H1 (cell line): ENCODE measurements around the gene PHLPP1. TPM values are rescaled to one million over a fixed set of nuclear protein-coding genes. Genes with fewer than 3 reads are reported as not detected.

Source experiments
- CTCF ChIA-PET: fragments of 300-600 bp; sonication (Branson Sonifier 250); formaldehyde crosslinking; loops from one replicate; lab custom pipeline; 2021; ENCODE audit not compliant: partially characterized antibody; lab: Charles Lee
- POLR2A ChIA-PET: fragments of 300-600 bp; sonication (Branson Sonifier 250); formaldehyde crosslinking; loops from one replicate; lab custom pipeline; 2021; ENCODE audit warnings: inconsistent platforms; ENCODE audit not compliant: partially characterized antibody; lab: Charles Lee
- DNase-seq, 2 experiments: peaks; one replicate each; pipeline versions ENCODE4 v3.0.0 to v3.0.0-alpha.2; 2010 to 2022; ENCODE audit warnings: low spot score in 2 of 2, low read depth in 1 of 2, mixed read lengths in 1 of 2
- FAIRE-seq: peaks from 2 replicates; lab custom pipeline; 2011; peaks lifted over from hg19 to GRCh38; lab: Jason Lieb, UNC
- H2AFZ ChIP-seq: 2 replicates; pipeline ENCODE4 v1.8.1; 2012; ENCODE audit warnings: low read length, inconsistent platforms
- H2AK5ac ChIP-seq: 2 replicates; pipeline ENCODE4 v1.6.1; 2013; ENCODE audit warnings: low read depth, low read length
- H2BK120ac ChIP-seq: replicated peaks from 2 replicates; pipeline ENCODE3; 2013; ENCODE audit warnings: low read depth, low read length, inconsistent platforms
- H2BK12ac ChIP-seq: 2 replicates; pipeline ENCODE4 v1.6.1; 2013; ENCODE audit warnings: low read depth, low read length
- H2BK15ac ChIP-seq: 2 replicates; pipeline ENCODE4 v1.6.1; 2013; ENCODE audit warnings: low read length
- H2BK20ac ChIP-seq: 2 replicates; pipeline ENCODE4 v1.6.1; 2013; ENCODE audit warnings: low read length
- H2BK5ac ChIP-seq: 2 replicates; pipeline ENCODE4 v1.6.1; 2013; ENCODE audit warnings: low read depth, low read length
- H3K14ac ChIP-seq: 2 replicates; pipeline ENCODE4 v1.6.1; 2013; ENCODE audit warnings: inconsistent platforms; ENCODE audit not compliant: insufficient read length
- H3K18ac ChIP-seq: 2 replicates; pipeline ENCODE4 v1.6.1; 2013; ENCODE audit warnings: low read length; ENCODE audit errors: extremely low read depth
- H3K23ac ChIP-seq: 2 replicates; pipeline ENCODE4 v1.6.1; 2013; ENCODE audit warnings: inconsistent platforms; ENCODE audit not compliant: insufficient read length
- H3K23me2 ChIP-seq: 2 replicates; pipeline ENCODE4 v1.6.1; 2013; ENCODE audit warnings: low read depth, low read length
- H3K27ac ChIP-seq: 2 replicates; pipeline ENCODE4 v1.6.1; 2011; ENCODE audit warnings: low read depth, low read length, inconsistent platforms
- H3K27me3 ChIP-seq, 4 experiments: replicated peaks in 1 of 4; 1 replicate in 1 of 4; 2 replicates in 3 of 4; pipeline versions ENCODE4 v1.6.1 to v1.8.1; 2011 to 2013; ENCODE audit warnings: low read length in 3 of 4, mild to moderate bottlenecking in 3 of 4, inconsistent platforms in 2 of 4, mixed read lengths in 2 of 4, moderate library complexity in 1 of 4; ENCODE audit not compliant: control insufficient read depth in 3 of 4, insufficient read depth in 3 of 4; ENCODE audit errors: extremely low read depth in 1 of 4
- H3K36me3 ChIP-seq, 4 experiments: 2 replicates each; pipeline versions ENCODE4 v1.6.1 to v1.8.1; 2011 to 2013; ENCODE audit warnings: mild to moderate bottlenecking in 4 of 4, low read length in 3 of 4, moderate library complexity in 2 of 4, control low read depth in 1 of 4, inconsistent platforms in 1 of 4; ENCODE audit not compliant: insufficient read depth in 4 of 4, control insufficient read depth in 2 of 4
- H3K4ac ChIP-seq: replicated peaks from 2 replicates; pipeline ENCODE3; 2013; ENCODE audit warnings: low read length, low read depth, mixed read lengths, inconsistent platforms; ENCODE audit not compliant: insufficient read length
- H3K4me1 ChIP-seq, 4 experiments: replicated peaks in 1 of 4; 1 replicate in 1 of 4; 2 replicates in 3 of 4; pipeline versions ENCODE4 v1.6.1 to v1.8.1; 2011 to 2013; ENCODE audit warnings: low read length in 3 of 4, inconsistent platforms in 2 of 4, mixed read lengths in 1 of 4; ENCODE audit not compliant: insufficient read depth in 4 of 4, control insufficient read depth in 3 of 4
- H3K4me2 ChIP-seq, 2 experiments: 2 replicates each; pipeline versions ENCODE4 v1.6.1 to v1.8.1; 2011 to 2013; ENCODE audit warnings: low read depth in 2 of 2, low read length in 2 of 2, control low read depth in 1 of 2, inconsistent platforms in 1 of 2, mild to moderate bottlenecking in 1 of 2; ENCODE audit not compliant: insufficient read depth in 1 of 2
- H3K4me3 ChIP-seq, 4 experiments: fragments of 200-600, 300-600 bp in 1 of 4; sonication (generic), shearing (Covaris generic), sonication (Bioruptor Twin) in 1 of 4; 2 replicates each; pipeline versions ENCODE4 v1.5.1 to v1.8.1; 2011 to 2016; ENCODE audit warnings: low read length in 4 of 4, low read depth in 3 of 4, control low read depth in 2 of 4, inconsistent platforms in 2 of 4, mild to moderate bottlenecking in 2 of 4, mixed read lengths in 1 of 4, moderate library complexity in 1 of 4; ENCODE audit not compliant: insufficient read depth in 2 of 4; ENCODE audit errors: extremely low read depth in 1 of 4
- H3K56ac ChIP-seq: replicated peaks from 2 replicates; pipeline ENCODE3; 2013; ENCODE audit warnings: low read depth, mild to moderate bottlenecking, mixed read lengths, low read length, inconsistent platforms; ENCODE audit not compliant: insufficient read length
- H3K79me1 ChIP-seq: 2 replicates; pipeline ENCODE4 v1.6.1; 2013; ENCODE audit warnings: low read depth, low read length, control low read depth
- H3K79me2 ChIP-seq, 2 experiments: 2 replicates each; pipeline versions ENCODE4 v1.6.1 to v1.8.1; 2012 to 2013; ENCODE audit warnings: low read length in 2 of 2, mild to moderate bottlenecking in 2 of 2, inconsistent platforms in 1 of 2; ENCODE audit not compliant: insufficient read depth in 2 of 2, control insufficient read depth in 1 of 2
- H3K9ac ChIP-seq, 4 experiments: replicated peaks in 1 of 4; 1 replicate in 1 of 4; 2 replicates in 3 of 4; pipeline versions ENCODE4 v1.6.1 to v1.8.1; 2011 to 2013; ENCODE audit warnings: low read depth in 3 of 4, low read length in 3 of 4, control low read depth in 2 of 4, mild to moderate bottlenecking in 2 of 4, moderate library complexity in 2 of 4, inconsistent platforms in 1 of 4; ENCODE audit errors: extremely low read depth in 1 of 4
- H3K9me3 ChIP-seq, 2 experiments: 2 replicates each; pipeline versions ENCODE4 v1.6.1 to v1.8.1; 2012 to 2013; ENCODE audit warnings: mild to moderate bottlenecking in 2 of 2, moderate library complexity in 2 of 2, control low read depth in 1 of 2, inconsistent platforms in 1 of 2, low read depth in 1 of 2, low read length in 1 of 2, mixed read lengths in 1 of 2; ENCODE audit not compliant: insufficient read depth in 2 of 2
- H4K20me1 ChIP-seq, 2 experiments: replicated peaks in 1 of 2; 2 replicates each; pipeline versions ENCODE3 to v1.8.1; 2011 to 2013; ENCODE audit warnings: inconsistent platforms in 2 of 2, low read length in 2 of 2, mild to moderate bottlenecking in 1 of 2; ENCODE audit not compliant: insufficient read depth in 2 of 2, control insufficient read depth in 1 of 2
- H4K5ac ChIP-seq: 2 replicates; pipeline ENCODE4 v1.6.1; 2013; ENCODE audit warnings: low read length, low read depth, mixed read lengths, inconsistent platforms; ENCODE audit not compliant: insufficient read length
- H4K8ac ChIP-seq: 2 replicates; pipeline ENCODE4 v1.8.0; 2013; ENCODE audit warnings: mild to moderate bottlenecking, moderate library complexity, low read length, inconsistent platforms; ENCODE audit not compliant: insufficient read depth; ENCODE audit errors: extremely low read depth
- H4K91ac ChIP-seq: replicated peaks from 2 replicates; pipeline ENCODE3; 2013; ENCODE audit warnings: low read length, mixed read lengths, inconsistent platforms; ENCODE audit not compliant: insufficient read length
- ASH2L ChIP-seq: fragments of 200-600, 300-600 bp; sonication (generic); IDR thresholded peaks from one replicate; pipeline ENCODE4 v1.7.1; 2017; ENCODE audit warnings: low read length
- GTF2F1 ChIP-seq: IDR thresholded peaks from 2 replicates; pipeline ENCODE4 v1.6.1; 2012; ENCODE audit warnings: low read depth, low read length, improper control_type of control experiment, borderline replicate concordance
- RNF2 ChIP-seq: fragments of 200-900, 300-1000 bp; sonication (generic); IDR thresholded peaks from 2 replicates; pipeline ENCODE4 v1.7.1; 2016; ENCODE audit warnings: borderline replicate concordance, low read depth, mild to moderate bottlenecking, antibody characterized with exemption, low read length; ENCODE audit not compliant: poor library complexity, severe bottlenecking; ENCODE audit errors: missing control alignments
- WGBS, 2 experiments: shearing (Covaris generic) in 1 of 2; methylation state at CpG; one replicate each; pipeline versions ENCODE4 v1.1.6 to v1.1.7; 2013 to 2015; ENCODE audit warnings: low lambda C conversion rate in 2 of 2, mixed read lengths in 2 of 2, inconsistent platforms in 1 of 2, low coverage in 1 of 2, missing lambda C conversion rate in 1 of 2; ENCODE audit not compliant: insufficient replicate concordance in 2 of 2, insufficient coverage in 1 of 2, insufficient read length in 1 of 2; ENCODE audit errors: extremely low coverage in 1 of 2, missing lambda C conversion rate in 1 of 2; 5-methylcytosine and 5-hydroxymethylcytosine counted together
- polyA plus RNA-seq, 7 experiments: library from polyadenylated mRNA; depleted of rRNA in 3 of 7; stranded (reverse) in 5 of 7; unstranded in 2 of 7; fragments of >200 nt in 5 of 7; fragments of 200-250 nt in 2 of 7; gene quantifications; 1 replicate in 5 of 7; 2 replicates in 1 of 7; 4 replicates in 1 of 7; pipeline versions ENCODE4 v1.2.1 to v1.2.3, GENCODE V29; 2011 to 2013; ENCODE audit warnings: missing spikeins in 2 of 7, mixed read lengths in 2 of 7
- total RNA-seq: library from RNA; stranded (reverse); fragmentation: NEBNext Ultra II Directional; extraction: Animal tissue kit (Norgen Biotek cat#: 25700); gene quantifications from 2 replicates; pipeline ENCODE4 v1.2.1, GENCODE V29; 2021

The PHLPP1 gene
- total and polyA plus RNA-seq, 2 of the 8 experiments (the other 6 are each of a cell fraction or from before 2014, with no cell fraction given), result 28.0 to 66.3 TPM

- Histone ChIP-seq H2BK15ac (no peak overlapping the region), H2BK12ac (no peak overlapping the region; the same call in 1 of the 2 replicates), H3K9me3 (no peaks in the 10 kb centered on the region), H3K23me2 (no peaks in the 10 kb centered on the region), H3K18ac (no peak overlapping the region), H3K27me3 (no peaks in the 10 kb centered on the region), H2BK5ac (no peak overlapping the region), H3K79me1 (no peaks in the 10 kb centered on the region; the same call in 1 of the 2 replicates), H4K20me1 (peaks cover 9 to 11% of the 10 kb centered on the region in 2 experiments), H3K14ac (no peak overlapping the region), H3K9ac (no peak overlapping the region), H4K8ac (no peak overlapping the region), H2BK120ac (no peak overlapping the region), H3K4me1 (peaks cover 3 to 37% (median 14%) of the 10 kb centered on the region in 4 experiments; a peak in 5 of 7 replicates), H3K79me2 (peaks cover 3 to 89% of the 10 kb centered on the region in 2 experiments; a peak in 3 of 4 replicates), H3K4me3 (peak overlapping the region in 1 of 4 experiments; percentile 38; a peak in 2 of 8 replicates), H4K91ac (no peak overlapping the region), H2AFZ (no peak overlapping the region), H3K4me2 (peak overlapping the region; percentile 41 to 60), H3K27ac (no peak overlapping the region), H2AK5ac (peak overlapping the region; percentile 83; the same call in 1 of the 2 replicates), H2BK20ac (no peak overlapping the region), H3K23ac (no peak overlapping the region), H3K56ac (no peak overlapping the region), H4K5ac (no peak overlapping the region), H3K36me3 (no peaks in the 10 kb centered on the region), H3K4ac (no peak overlapping the region)
- CTCF ChIA-PET, result interaction anchor here (1.0 to 4.4 kb wide), 5 partner anchors 9 to 76 kb away, joined by 3 to 13 read pairs (median 3); no protein-coding TSS in a partner anchor
- FAIRE-seq, result no peak
- WGBS, 2 experiments, result 39% methylated on average over 6 of the region's 6 CpGs; no CpG with 5 or more reads in 1 of the 2 experiments
- DNase-seq, result no peak
- TF ChIP-seq ASH2L (peak; percentile 6), GTF2F1 (no peak), RNF2 (no peak)
- POLR2A ChIA-PET, result interaction anchor here (1.0 to 1.8 kb wide), 5 partner anchors 7 to 83 kb away, joined by 3 to 4 read pairs (median 3); no protein-coding TSS in a partner anchor
Measured at GRCh38 chr18:62799977-62800376, 84.6 kb downstream of the PHLPP1 start.
